K562 (cell line): Measurements from ENCODE around the gene APBA2. TPM values are rescaled to one million over a fixed set of nuclear protein-coding genes. Genes with fewer than 3 reads are reported as not detected.
A peak's percentile ranks its signal among the peaks of the same experiment; 100 is the strongest.

Experiments
- ATF1 ChIP-seq, 2 experiments: fragments of 450-650 bp in 1 of 2; IDR thresholded peaks; 2 replicates each; pipeline ENCODE4 v1.6.1; 2016; ENCODE audit warnings: missing compliant biosample characterization in 1 of 2, missing genetic modification characterization in 1 of 2
- EZH2 ChIP-seq: IDR thresholded peaks from 2 replicates; pipeline ENCODE4 v1.6.1; 2012; ENCODE audit warnings: low read depth, mild to moderate bottlenecking, inconsistent platforms, low read length, borderline replicate concordance
- HMG20B ChIP-seq: fragments of 250-450 bp; sonication (Bioruptor Pico); IDR thresholded peaks from 2 replicates; pipeline ENCODE4 v1.5.0; 2021; ENCODE audit warnings: mild to moderate bottlenecking
- NFIX ChIP-seq: fragments of 250-450 bp; sonication (Bioruptor Pico); IDR thresholded peaks from 2 replicates; pipeline ENCODE4 v1.4.0; 2020; ENCODE audit warnings: low read depth, mild to moderate bottlenecking, moderate library complexity
- OTX1 ChIP-seq: fragments of 450-650 bp; formaldehyde crosslinking; IDR thresholded peaks from 2 replicates; pipeline ENCODE4 v1.4.0; 2022; ENCODE audit warnings: mild to moderate bottlenecking
- PHB ChIP-seq: fragments of 250-450 bp; sonication (Bioruptor Pico); IDR thresholded peaks from 2 replicates; pipeline ENCODE4 v1.5.0; 2021
- POU5F1 ChIP-seq: fragments of 150-350 bp; IDR thresholded peaks from 2 replicates; pipeline ENCODE4 v1.6.1; 2014; ENCODE audit warnings: borderline replicate concordance, low read length, low read depth, mild to moderate bottlenecking; ENCODE audit not compliant: partially characterized antibody
- RBM14 ChIP-seq: fragments of 200-400 bp; formaldehyde crosslinking; IDR thresholded peaks from 2 replicates; pipeline ENCODE4 v1.6.1; 2018; ENCODE audit warnings: low read depth, mild to moderate bottlenecking, low read length, moderate library complexity, borderline replicate concordance; ENCODE audit not compliant: insufficient read depth
- RBM15 ChIP-seq: fragments of 200-400 bp; formaldehyde crosslinking; IDR thresholded peaks from 2 replicates; pipeline ENCODE4 v1.6.1; 2018; ENCODE audit warnings: mild to moderate bottlenecking, low read length, moderate library complexity; ENCODE audit not compliant: insufficient read depth
- STAT5B ChIP-seq: fragments of 250-450 bp; sonication (Bioruptor Pico); IDR thresholded peaks from 2 replicates; pipeline ENCODE4 v1.8.0; 2021; ENCODE audit warnings: mild to moderate bottlenecking, inconsistent platforms
- WHSC1 ChIP-seq: IDR thresholded peaks from one replicate; pipeline ENCODE4 v1.6.1; 2012; ENCODE audit warnings: low read length, control low read depth, inconsistent platforms
- XRCC5 ChIP-seq: fragments of 200-400 bp; formaldehyde crosslinking; IDR thresholded peaks from 2 replicates; pipeline ENCODE4 v1.6.1; 2017; ENCODE audit warnings: low read depth, mild to moderate bottlenecking, low read length
- ZNF212 ChIP-seq: fragments of 450-650 bp; formaldehyde crosslinking; IDR thresholded peaks from 2 replicates; pipeline ENCODE4 v1.4.0; 2020; ENCODE audit warnings: mild to moderate bottlenecking
- ZNF239 ChIP-seq: fragments of 250-450 bp; sonication (Bioruptor Pico); IDR thresholded peaks from 2 replicates; pipeline ENCODE4 v1.4.0; 2020; ENCODE audit warnings: mild to moderate bottlenecking
- polyA plus RNA-seq, 8 experiments: library from polyadenylated mRNA; depleted of rRNA in 4 of 8; stranded (reverse) in 5 of 8; unstranded in 3 of 8; fragments of >200 nt; fragmentation: Nextera tagmentation in 2 of 8; fragmentation: Illumina TruSeq in 1 of 8; extraction: Ambion mirVana in 2 of 8; extraction: Trizol in 1 of 8; gene quantifications; 2 replicates each; pipeline versions ENCODE4 v1.2.1 to v1.2.3, GENCODE V29; 2011 to 2014; ENCODE audit warnings: inconsistent platforms in 1 of 8, missing spikeins in 1 of 8
- total RNA-seq, 7 experiments: library from RNA; depleted of rRNA in 6 of 7; stranded (reverse); fragments of >200 nt in 6 of 7; fragmentation: Illumina TruSeq in 2 of 7; extraction: Trizol in 2 of 7; gene quantifications; 2 replicates each; pipeline versions ENCODE4 v1.2.1 to v1.2.3, GENCODE V29; 2011 to 2021; ENCODE audit warnings: low replicate concordance in 1 of 7
- TF ChIP-seq, protein P1 (sequence below): fragments of 450-650 bp; IDR thresholded peaks from one replicate; pipeline ENCODE4 v1.6.1; 2018; ENCODE audit warnings: mild to moderate bottlenecking, moderate library complexity; ENCODE audit not compliant: partially characterized antibody
- TF ChIP-seq, protein P2 (sequence below), 2 experiments: fragments of 450-650 bp in 1 of 2; sonication (generic) in 1 of 2; formaldehyde crosslinking in 1 of 2; IDR thresholded peaks in 1 of 2; conservative IDR thresholded peaks in 1 of 2; 2 replicates each; pipeline versions ENCODE4 v1.6.1 to v1.8.1; 2016 to 2023; ENCODE audit warnings: mild to moderate bottlenecking in 2 of 2, moderate library complexity in 2 of 2, inconsistent platforms in 1 of 2, missing genetic modification reagents in 1 of 2
- TF ChIP-seq, protein P3 (sequence below): fragments of 450-650 bp; IDR thresholded peaks from 2 replicates; pipeline ENCODE4 v1.6.1; 2017; ENCODE audit warnings: antibody characterized with exemption
- TF ChIP-seq, protein P4 (sequence below): sonication (generic); formaldehyde crosslinking; IDR thresholded peaks from 2 replicates; pipeline ENCODE4 v1.8.0; 2022; ENCODE audit warnings: mild to moderate bottlenecking, missing genetic modification reagents
- TF ChIP-seq, protein P5 (sequence below): sonication (generic); formaldehyde crosslinking; IDR thresholded peaks from 2 replicates; pipeline ENCODE4 v1.4.0; 2020; ENCODE audit warnings: mild to moderate bottlenecking, missing genetic modification reagents

The APBA2 gene
- total and polyA plus RNA-seq, 9 of the 15 experiments (the other 6 are each of a cell fraction or from before 2014, with no cell fraction given), result 0.24 to 40.9 (median 25.2) TPM

DNA sequence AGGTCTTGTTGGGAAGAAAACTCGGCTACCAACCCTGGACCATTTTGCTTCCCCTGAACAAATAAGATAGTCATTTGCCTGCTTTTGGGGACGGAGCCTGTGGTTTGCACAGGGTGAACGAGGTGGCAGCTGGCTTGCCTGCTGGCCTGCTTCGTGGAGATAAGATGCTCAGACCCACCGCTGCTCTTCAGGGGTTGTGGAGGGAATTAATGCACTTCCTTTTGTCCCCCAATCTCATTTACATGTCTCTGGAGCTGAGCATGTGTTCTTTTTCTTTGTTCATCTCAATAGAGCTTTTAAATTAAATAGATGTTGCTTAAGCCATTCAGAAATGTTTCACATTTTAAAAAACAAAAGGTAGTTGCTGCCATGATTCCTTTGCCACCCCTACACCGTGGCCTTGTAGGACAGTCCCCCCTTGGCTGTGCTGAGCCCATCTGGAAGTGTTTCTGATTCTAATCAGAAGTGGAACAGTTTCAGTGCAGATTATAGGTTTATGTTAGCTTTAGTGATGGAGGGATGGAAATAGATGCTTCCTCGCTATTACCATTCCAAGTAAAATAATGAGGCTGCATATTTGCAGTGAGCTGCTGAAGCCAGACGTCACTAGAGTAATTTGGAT lies 25.6 kb downstream of the APBA2 start (continued):
- TF ChIP-seq STAT5B (CRISPR knock-in tag), result no peak
- TF ChIP-seq, protein P1, sequence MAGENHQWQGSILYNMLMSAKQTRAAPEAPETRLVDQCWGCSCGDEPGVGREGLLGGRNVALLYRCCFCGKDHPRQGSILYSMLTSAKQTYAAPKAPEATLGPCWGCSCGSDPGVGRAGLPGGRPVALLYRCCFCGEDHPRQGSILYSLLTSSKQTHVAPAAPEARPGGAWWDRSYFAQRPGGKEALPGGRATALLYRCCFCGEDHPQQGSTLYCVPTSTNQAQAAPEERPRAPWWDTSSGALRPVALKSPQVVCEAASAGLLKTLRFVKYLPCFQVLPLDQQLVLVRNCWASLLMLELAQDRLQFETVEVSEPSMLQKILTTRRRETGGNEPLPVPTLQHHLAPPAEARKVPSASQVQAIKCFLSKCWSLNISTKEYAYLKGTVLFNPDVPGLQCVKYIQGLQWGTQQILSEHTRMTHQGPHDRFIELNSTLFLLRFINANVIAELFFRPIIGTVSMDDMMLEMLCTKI, result no peak
- TF ChIP-seq, protein P2, sequence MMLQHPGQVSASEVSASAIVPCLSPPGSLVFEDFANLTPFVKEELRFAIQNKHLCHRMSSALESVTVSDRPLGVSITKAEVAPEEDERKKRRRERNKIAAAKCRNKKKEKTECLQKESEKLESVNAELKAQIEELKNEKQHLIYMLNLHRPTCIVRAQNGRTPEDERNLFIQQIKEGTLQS (IDR thresholded peaks at IDR 0.05), result 0 out of 2 replicates have a peak, but pooled peaks have one; percentile 19
- TF ChIP-seq, protein P2 (CRISPR knock-in tag; conservative IDR thresholded peaks at IDR 0.05), result no peak
- no peak for TF ChIP-seq ZNF212 (CRISPR knock-in tag)
- TF ChIP-seq ATF1 (CRISPR knock-in tag; IDR thresholded peaks at IDR 0.05), result no peak
- 0 out of 2 replicates have a peak, but pooled peaks have one; percentile 22 for TF ChIP-seq ATF1 (tag; IDR thresholded peaks at IDR 0.05)
- TF ChIP-seq, protein P3, sequence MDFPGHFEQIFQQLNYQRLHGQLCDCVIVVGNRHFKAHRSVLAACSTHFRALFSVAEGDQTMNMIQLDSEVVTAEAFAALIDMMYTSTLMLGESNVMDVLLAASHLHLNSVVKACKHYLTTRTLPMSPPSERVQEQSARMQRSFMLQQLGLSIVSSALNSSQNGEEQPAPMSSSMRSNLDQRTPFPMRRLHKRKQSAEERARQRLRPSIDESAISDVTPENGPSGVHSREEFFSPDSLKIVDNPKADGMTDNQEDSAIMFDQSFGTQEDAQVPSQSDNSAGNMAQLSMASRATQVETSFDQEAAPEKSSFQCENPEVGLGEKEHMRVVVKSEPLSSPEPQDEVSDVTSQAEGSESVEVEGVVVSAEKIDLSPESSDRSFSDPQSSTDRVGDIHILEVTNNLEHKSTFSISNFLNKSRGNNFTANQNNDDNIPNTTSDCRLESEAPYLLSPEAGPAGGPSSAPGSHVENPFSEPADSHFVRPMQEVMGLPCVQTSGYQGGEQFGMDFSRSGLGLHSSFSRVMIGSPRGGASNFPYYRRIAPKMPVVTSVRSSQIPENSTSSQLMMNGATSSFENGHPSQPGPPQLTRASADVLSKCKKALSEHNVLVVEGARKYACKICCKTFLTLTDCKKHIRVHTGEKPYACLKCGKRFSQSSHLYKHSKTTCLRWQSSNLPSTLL, result no peak
- TF ChIP-seq OTX1 (CRISPR knock-in tag), result 0 out of 2 replicates have a peak, but pooled peaks have one; percentile 31
- TF ChIP-seq WHSC1, result no peak
- TF ChIP-seq RBM14, result no peak
- no peak for TF ChIP-seq PHB (CRISPR knock-in tag)
- TF ChIP-seq, protein P4, sequence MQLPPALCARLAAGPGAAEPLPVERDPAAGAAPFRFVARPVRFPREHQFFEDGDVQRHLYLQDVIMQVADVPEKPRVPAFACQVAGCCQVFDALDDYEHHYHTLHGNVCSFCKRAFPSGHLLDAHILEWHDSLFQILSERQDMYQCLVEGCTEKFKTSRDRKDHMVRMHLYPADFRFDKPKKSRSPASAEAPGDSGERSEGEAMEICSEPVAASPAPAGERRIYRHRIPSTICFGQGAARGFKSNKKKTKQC (CRISPR knock-in tag), result no peak
- TF ChIP-seq RBM15, result no peak
- TF ChIP-seq ZNF239 (CRISPR knock-in tag), result no peak
- peak; percentile 61; the same call in 1 of the 2 replicates for TF ChIP-seq XRCC5
- TF ChIP-seq, protein P5, sequence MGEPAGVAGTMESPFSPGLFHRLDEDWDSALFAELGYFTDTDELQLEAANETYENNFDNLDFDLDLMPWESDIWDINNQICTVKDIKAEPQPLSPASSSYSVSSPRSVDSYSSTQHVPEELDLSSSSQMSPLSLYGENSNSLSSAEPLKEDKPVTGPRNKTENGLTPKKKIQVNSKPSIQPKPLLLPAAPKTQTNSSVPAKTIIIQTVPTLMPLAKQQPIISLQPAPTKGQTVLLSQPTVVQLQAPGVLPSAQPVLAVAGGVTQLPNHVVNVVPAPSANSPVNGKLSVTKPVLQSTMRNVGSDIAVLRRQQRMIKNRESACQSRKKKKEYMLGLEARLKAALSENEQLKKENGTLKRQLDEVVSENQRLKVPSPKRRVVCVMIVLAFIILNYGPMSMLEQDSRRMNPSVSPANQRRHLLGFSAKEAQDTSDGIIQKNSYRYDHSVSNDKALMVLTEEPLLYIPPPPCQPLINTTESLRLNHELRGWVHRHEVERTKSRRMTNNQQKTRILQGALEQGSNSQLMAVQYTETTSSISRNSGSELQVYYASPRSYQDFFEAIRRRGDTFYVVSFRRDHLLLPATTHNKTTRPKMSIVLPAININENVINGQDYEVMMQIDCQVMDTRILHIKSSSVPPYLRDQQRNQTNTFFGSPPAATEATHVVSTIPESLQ, result no peak
- no peak for TF ChIP-seq NFIX
- no peak; the same call in 1 of the 2 replicates for TF ChIP-seq EZH2
- no peak for TF ChIP-seq POU5F1
- no peak for TF ChIP-seq HMG20B (CRISPR knock-in tag)
